Measurements from ENCODE around the gene ANKS1A. TPM values are rescaled to one million over a fixed set of nuclear protein-coding genes. Genes with fewer than 3 reads are reported as not detected.

The ANKS1A gene
- total RNA-seq, 2 donors from 2014 or later: 25.3 to 26.0 TPM

GRCh38 chr6:35037664-35038038 lies 148.6 kb downstream of the ANKS1A start:
- H3K9me3 ChIP-seq: no peaks in the 10 kb centered on the region
- H3K27ac ChIP-seq: no peak overlapping the region

DNA sequence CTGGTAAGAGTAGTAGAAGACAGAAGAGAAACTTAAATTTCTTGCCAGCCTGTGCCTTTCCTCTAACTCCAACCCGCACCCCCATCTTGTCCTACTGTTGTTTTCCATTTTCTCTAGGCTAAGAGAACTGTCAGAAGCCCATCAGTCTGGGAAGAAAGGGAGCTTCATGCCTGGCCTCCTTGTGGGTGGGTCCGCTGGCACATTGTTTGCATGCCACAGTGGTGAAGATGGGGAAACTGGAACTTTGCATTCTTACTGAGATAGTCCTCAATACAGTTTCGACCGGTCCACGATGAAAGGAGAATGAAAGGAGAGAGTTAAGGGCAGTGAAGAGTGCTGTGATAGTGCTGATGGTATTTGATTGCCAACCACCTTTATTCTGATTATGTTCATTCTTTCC lies 149.0 kb downstream of the ANKS1A start:
- no peaks in the 10 kb centered on the region for H3K36me3 ChIP-seq
- no peaks in the 10 kb centered on the region for H3K9me3 ChIP-seq
- no peak for TF ChIP-seq CTCF (IDR thresholded peaks at IDR 0.05)
- H3K9ac ChIP-seq (ENCODE audit: low read depth in 2 of 2, low read length in 2 of 2): no peak overlapping the region
- H3K4me1 ChIP-seq: peaks cover 21% of the 10 kb centered on the region
- no peaks in the 10 kb centered on the region for H3K27me3 ChIP-seq
- intact Hi-C loops (cut with DNase I): no loop called here
- no peak overlapping the region for H3K4me3 ChIP-seq
- DNase-seq: no peak
- H3K27ac ChIP-seq: no peak overlapping the region

More at GRCh38 chr6:35037664-35038038, 148.6 kb downstream of the ANKS1A start:
- H3K36me3 ChIP-seq: no peaks in the 10 kb centered on the region
- peaks cover 21% of the 10 kb centered on the region for H3K4me1 ChIP-seq
- no peak overlapping the region for H3K9ac ChIP-seq (ENCODE audit: low read depth in 2 of 2, low read length in 2 of 2)
- no peak overlapping the region for H3K4me3 ChIP-seq
- no peaks in the 10 kb centered on the region for H3K27me3 ChIP-seq
- intact Hi-C loops (cut with DNase I): no loop called here
- no peak for TF ChIP-seq CTCF (IDR thresholded peaks at IDR 0.05)
- DNase-seq: no peak

DNA sequence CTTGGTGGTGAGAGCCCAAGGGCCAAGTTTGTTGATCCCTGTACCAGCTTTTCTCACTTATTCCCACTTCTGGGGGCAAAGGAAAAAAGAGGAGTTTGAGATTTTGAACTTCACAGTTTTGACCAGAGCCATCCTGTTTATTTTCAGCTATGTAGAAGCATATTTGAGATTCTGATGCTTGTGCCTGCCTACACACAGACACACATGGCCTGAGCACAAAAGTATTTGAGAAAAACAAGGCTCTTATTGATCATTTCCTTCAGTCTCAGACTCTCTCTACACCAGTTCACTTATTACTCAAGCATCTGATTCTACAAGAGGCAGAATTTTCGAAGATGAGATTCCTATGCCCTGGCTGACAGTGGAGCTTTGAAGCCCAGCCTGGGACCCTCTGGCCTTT lies 151.3 kb downstream of the ANKS1A start:
- peaks cover 24% of the 10 kb centered on the region for H3K4me1 ChIP-seq
- no peak for TF ChIP-seq CTCF (IDR thresholded peaks at IDR 0.05)
- no peaks in the 10 kb centered on the region for H3K27me3 ChIP-seq
- H3K27ac ChIP-seq: no peak overlapping the region
- no peak overlapping the region for H3K4me3 ChIP-seq
- H3K9me3 ChIP-seq: no peaks in the 10 kb centered on the region
- intact Hi-C loops (cut with DNase I): no loop called here
- no peaks in the 10 kb centered on the region for H3K36me3 ChIP-seq
- no peak for DNase-seq
- H3K9ac ChIP-seq (ENCODE audit: low read depth in 2 of 2, low read length in 2 of 2): no peak overlapping the region

GRCh38 chr6:35041086-35041861 lies 152.2 kb downstream of the ANKS1A start:
- intact Hi-C loops (cut with DNase I): no loop called here
- no peak for TF ChIP-seq CTCF (IDR thresholded peaks at IDR 0.05)
- Histone ChIP-seq H3K36me3 (no peaks in the 10 kb centered on the region), H3K9me3 (no peaks in the 10 kb centered on the region), H3K4me1 (peaks cover 25% of the 10 kb centered on the region), H3K9ac (ENCODE audit: low read depth in 2 of 2, low read length in 2 of 2) (no peak overlapping the region), H3K27me3 (no peaks in the 10 kb centered on the region), H3K27ac (no peak overlapping the region), H3K4me3 (no peak overlapping the region)
- DNase-seq: no peak

DNA sequence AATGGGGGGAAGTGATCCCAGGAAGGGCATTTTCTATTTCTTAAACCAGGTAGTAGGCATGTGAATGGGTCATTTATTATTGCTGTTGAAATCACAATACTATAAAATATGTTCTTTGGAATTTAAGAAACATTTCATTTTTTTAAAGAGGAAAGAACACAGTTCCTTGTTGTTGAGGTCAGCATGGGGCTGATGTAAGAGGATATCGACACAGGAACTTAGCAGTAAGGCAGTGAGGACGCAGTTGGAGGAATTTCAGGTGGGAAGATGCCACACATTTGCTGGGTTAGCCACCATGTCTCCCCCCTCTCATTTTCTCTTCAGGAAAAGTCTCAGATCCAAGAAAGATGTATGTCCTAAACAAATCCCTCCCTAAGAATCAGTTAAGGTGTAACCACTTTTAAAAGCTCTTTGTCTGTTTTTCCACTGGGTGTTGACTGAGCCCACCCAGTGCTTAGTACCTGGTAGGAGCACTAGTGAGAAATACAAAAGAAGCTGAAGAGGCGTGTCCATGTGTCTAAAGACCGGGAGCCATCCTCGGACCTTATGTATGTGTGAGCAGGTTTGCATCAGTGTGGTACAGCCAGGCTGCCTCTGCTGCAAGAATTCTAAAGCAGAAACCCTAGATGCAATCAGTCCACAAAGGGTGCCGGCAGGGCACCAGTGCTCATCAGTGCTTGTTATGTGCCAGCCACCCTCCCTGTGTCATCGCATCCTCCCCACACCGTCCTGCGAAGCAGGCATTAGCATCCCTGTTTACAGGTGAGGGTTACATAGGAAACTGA lies 153.2 kb downstream of the ANKS1A start:
- Histone ChIP-seq H3K4me3 (no peak overlapping the region), H3K27me3 (no peaks in the 10 kb centered on the region), H3K27ac (no peak overlapping the region), H3K36me3 (no peaks in the 10 kb centered on the region), H3K9me3 (no peaks in the 10 kb centered on the region), H3K9ac (ENCODE audit: low read depth in 2 of 2, low read length in 2 of 2) (no peak overlapping the region), H3K4me1 (peaks cover 34% of the 10 kb centered on the region)
- intact Hi-C loops (cut with DNase I): no loop called here
- TF ChIP-seq CTCF (IDR thresholded peaks at IDR 0.05): no peak
- no peak for DNase-seq

Data from colonic mucosa (tissue), 4 donors.